ENCODE results near the gene NIPA2. TPM values are rescaled to one million over a fixed set of nuclear protein-coding genes. Genes with fewer than 3 reads are reported as not detected.

The NIPA2 gene
- total and polyA plus RNA-seq, 8 donors: 1.2 to 280 (median 37.7) TPM

DNA sequence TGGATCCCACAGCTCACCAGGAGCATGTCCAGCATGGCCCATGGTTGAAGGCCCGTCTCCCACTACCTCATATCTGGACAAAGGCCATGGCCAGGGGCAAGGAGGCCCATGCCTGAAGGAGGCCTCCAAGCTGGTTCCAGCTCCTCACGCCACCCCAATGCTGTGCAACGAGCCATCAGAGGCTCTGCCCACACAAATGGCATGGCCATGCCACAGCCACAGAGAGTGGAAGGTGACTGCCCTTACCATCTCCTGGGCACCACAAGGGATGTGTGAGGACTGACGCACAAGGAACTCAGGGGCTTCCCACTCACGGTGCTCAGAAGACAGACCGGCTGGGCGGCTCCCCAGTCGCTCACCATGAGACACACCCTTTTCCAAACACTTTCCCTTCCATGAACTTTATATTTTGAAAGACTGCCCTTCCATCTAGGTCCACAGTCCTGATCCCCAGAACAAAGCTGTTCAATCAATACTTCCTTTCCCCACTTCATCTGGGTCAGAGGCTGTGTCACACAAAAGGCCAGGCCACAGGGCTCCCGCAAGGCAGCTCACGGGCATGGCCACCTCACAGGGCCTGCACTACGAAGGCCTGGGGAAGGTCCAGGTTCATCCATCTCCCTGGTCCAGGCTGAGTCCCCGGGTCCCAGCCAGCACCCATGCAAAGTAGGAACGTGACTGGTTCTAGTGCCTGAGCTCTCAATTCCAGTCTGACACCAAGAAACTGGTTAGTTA, 75.3 kb downstream of the NIPA2 start:
- peaks cover 89 to 99% (median 98%) of the 10 kb centered on the region in 4 donors for H3K36me3 ChIP-seq
- no peaks in the 10 kb centered on the region for H3K4me1 ChIP-seq
- DNase-seq: no peak
- H3K27me3 ChIP-seq: no peaks in the 10 kb centered on the region
- H3K9me3 ChIP-seq: no peaks in the 10 kb centered on the region
- intact Hi-C loops (cut with DNase I; ENCODE audit: low total_unique reads): no loop called here
- no peak overlapping the region for H3K4me3 ChIP-seq
- TF ChIP-seq, protein P1, sequence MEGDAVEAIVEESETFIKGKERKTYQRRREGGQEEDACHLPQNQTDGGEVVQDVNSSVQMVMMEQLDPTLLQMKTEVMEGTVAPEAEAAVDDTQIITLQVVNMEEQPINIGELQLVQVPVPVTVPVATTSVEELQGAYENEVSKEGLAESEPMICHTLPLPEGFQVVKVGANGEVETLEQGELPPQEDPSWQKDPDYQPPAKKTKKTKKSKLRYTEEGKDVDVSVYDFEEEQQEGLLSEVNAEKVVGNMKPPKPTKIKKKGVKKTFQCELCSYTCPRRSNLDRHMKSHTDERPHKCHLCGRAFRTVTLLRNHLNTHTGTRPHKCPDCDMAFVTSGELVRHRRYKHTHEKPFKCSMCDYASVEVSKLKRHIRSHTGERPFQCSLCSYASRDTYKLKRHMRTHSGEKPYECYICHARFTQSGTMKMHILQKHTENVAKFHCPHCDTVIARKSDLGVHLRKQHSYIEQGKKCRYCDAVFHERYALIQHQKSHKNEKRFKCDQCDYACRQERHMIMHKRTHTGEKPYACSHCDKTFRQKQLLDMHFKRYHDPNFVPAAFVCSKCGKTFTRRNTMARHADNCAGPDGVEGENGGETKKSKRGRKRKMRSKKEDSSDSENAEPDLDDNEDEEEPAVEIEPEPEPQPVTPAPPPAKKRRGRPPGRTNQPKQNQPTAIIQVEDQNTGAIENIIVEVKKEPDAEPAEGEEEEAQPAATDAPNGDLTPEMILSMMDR (IDR thresholded peaks at IDR 0.05): no peak
- TF ChIP-seq POLR2A (IDR thresholded peaks at IDR 0.05) (no peak), POLR2AphosphoS5 (IDR thresholded peaks at IDR 0.05) (no peak), EP300 (IDR thresholded peaks at IDR 0.05) (no peak)
- WGBS, 5 donors: 91 to 95% (median 95%) methylated on average over 11 to 13 of the region's 13 CpGs
- no peak overlapping the region for H3K27ac ChIP-seq

DNA sequence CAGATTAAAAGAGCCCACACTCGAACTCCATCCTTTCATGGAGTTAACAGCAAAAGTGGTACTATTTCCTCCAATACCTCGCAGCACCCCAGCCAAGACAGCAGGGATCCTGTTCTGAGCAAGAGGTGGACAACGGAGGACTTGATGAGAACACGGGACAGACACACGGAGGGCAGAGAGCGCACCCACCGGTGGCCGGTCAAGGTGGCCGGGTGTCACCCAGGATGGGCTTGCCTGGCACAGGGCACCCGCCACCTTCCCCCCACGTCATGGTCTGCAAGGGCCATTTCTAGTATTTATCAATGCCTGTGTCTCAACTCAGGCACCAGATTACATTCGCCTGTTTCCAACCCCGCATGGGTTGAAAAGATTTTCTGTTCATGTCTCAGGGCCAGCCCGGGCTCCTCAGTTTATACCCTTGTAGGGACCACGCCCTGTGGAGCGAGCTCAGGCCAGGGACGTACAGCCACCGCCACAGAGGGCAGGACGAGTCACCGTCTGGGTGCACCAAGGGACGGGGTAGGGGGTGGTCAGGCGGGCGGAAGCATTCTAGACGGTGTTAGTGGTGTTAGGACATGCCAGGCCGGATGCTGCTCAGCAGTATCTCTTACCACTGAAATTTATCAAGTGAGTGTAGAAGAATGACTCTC, 77.5 kb downstream of the NIPA2 start:
- no peaks in the 10 kb centered on the region for H3K27me3 ChIP-seq
- H3K27ac ChIP-seq: no peak overlapping the region
- no peak for TF ChIP-seq POLR2A (IDR thresholded peaks at IDR 0.05)
- no peaks in the 10 kb centered on the region for H3K4me1 ChIP-seq
- DNase-seq: no peak
- H3K36me3 ChIP-seq: peaks cover 72 to 93% (median 87%) of the 10 kb centered on the region in 4 donors
- intact Hi-C loops (cut with DNase I; ENCODE audit: low total_unique reads): no loop called here
- no peaks in the 10 kb centered on the region for H3K9me3 ChIP-seq
- no peak overlapping the region for H3K4me3 ChIP-seq
- WGBS, 5 donors: 94 to 96% (median 96%) methylated on average over 25 of the region's 25 CpGs

DNA sequence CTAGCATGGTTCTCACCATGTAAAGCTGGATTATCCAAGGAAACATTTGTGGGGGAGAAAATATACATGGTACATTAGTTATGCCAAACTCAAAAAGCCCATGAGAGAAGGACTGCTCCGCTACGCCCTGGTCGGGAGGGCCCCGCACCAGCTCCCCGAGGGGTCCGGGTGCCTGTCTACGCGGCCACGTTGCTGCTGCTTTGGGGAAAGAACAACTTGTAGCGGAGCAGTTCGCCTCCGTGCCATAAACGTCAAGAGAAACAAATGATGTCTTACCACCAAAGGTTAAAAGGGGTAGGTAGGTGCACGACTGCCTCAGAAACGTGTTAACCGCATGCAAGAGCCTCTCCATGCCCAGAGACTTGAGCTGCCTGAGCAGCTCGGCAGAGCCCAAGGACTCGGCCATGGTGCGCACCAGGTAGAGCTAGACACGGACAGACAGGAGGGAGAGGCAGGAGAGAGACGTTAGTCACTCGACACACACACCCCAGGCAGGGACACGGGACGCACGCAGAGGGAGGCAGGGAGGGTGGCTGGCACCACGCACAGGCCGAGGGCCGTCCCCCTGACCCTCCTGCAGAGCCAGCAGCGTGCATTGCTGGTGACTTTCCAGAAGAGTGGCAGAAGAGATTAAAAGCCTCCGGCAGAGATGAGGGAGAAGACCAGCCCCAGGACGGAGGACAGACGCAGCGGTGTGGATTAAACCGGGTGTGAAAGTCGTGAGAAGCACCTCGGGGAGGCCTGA, 78.3 kb downstream of the NIPA2 start:
- DNase-seq: no peak
- 93 to 96% (median 95%) methylated on average over 36 of the region's 36 CpGs for WGBS, 5 donors
- no peaks in the 10 kb centered on the region for H3K9me3 ChIP-seq
- no peak overlapping the region for H3K27ac ChIP-seq
- no peak for TF ChIP-seq EP300 (IDR thresholded peaks at IDR 0.05)
- TF ChIP-seq, protein P1 (IDR thresholded peaks at IDR 0.05): no peak
- no peak for TF ChIP-seq POLR2AphosphoS5 (IDR thresholded peaks at IDR 0.05)
- no peak for TF ChIP-seq POLR2A (IDR thresholded peaks at IDR 0.05)
- intact Hi-C loops (cut with DNase I; ENCODE audit: low total_unique reads): no loop called here
- no peaks in the 10 kb centered on the region for H3K27me3 ChIP-seq
- peaks cover 64 to 93% (median 82%) of the 10 kb centered on the region in 4 donors for H3K36me3 ChIP-seq
- H3K4me1 ChIP-seq: no peaks in the 10 kb centered on the region
- no peak overlapping the region for H3K4me3 ChIP-seq

DNA sequence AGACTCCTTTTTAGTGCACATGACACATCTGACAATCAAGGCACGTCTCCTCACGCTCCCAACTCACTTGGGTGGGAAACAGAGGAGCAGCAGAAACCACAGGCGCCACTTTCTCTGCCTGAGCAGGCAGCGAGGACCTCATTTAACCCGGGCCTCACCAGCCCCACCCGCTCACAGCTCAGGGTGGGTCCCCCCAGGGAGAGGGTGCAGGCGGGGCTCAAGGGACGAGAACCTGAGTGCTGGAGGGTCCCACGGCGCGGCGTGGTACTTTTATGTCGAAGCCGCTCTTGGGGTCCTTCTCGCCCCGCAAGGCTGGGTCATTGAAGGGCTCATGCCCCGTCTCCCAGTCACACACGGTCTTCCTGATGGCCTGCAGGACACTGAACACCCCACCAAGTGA, 79.1 kb downstream of the NIPA2 start:
- 94 to 97% (median 95%) methylated on average over 17 to 18 of the region's 18 CpGs for WGBS, 5 donors
- H3K4me1 ChIP-seq: peaks cover 0 to 3% (median 0%) of the 10 kb centered on the region in 4 donors
- no peak overlapping the region for H3K27ac ChIP-seq
- no peaks in the 10 kb centered on the region for H3K27me3 ChIP-seq
- TF ChIP-seq POLR2AphosphoS5 (IDR thresholded peaks at IDR 0.05): no peak
- TF ChIP-seq, protein P1 (IDR thresholded peaks at IDR 0.05): no peak
- TF ChIP-seq POLR2A (IDR thresholded peaks at IDR 0.05): no peak
- TF ChIP-seq EP300 (IDR thresholded peaks at IDR 0.05): no peak
- H3K4me3 ChIP-seq: no peak overlapping the region
- DNase-seq: no peak
- peaks cover 56 to 91% (median 82%) of the 10 kb centered on the region in 4 donors for H3K36me3 ChIP-seq
- intact Hi-C loops (cut with DNase I; ENCODE audit: low total_unique reads): no loop called here
- H3K9me3 ChIP-seq: no peaks in the 10 kb centered on the region

Other genes starting within 250 kb of the NIPA2 start
- gene NIPA1, start 52.0 kb upstream of the NIPA2 start, total RNA-seq: 10 to 100 TPM in 4 of 5 donors, 1 to 10 TPM in 1; 1.7 to 19.1 (median 12.9) TPM
- 1 to 10 TPM; 2.9 to 4.6 (median 3.5) TPM for gene NIPA1, start 52.0 kb upstream of the NIPA2 start, polyA plus RNA-seq
- 100 to 1,000 TPM in 2 of 5 donors, 10 to 100 TPM in 3; 40.3 to 214 (median 99.9) TPM for gene CYFIP1, start 141.7 kb downstream of the NIPA2 start, total RNA-seq
- gene CYFIP1, start 141.7 kb downstream of the NIPA2 start, polyA plus RNA-seq: 10 to 100 TPM; 21.8 to 38.8 (median 33.1) TPM
- 10 to 100 TPM in 4 of 5 donors, 1 to 10 TPM in 1; 8.8 to 44.2 (median 25.1) TPM for gene TUBGCP5, start 200.9 kb downstream of the NIPA2 start, total RNA-seq
- 1 to 10 TPM; 4.1 to 9.0 (median 5.1) TPM for gene TUBGCP5, start 200.9 kb downstream of the NIPA2 start, polyA plus RNA-seq